Esophagus squamous epithelium (tissue), 5 donors: ENCODE measurements around the gene DMRTC2. TPM values are rescaled to one million over a fixed set of nuclear protein-coding genes. Genes with fewer than 3 reads are reported as not detected.

Source experiments
- DNase-seq: peaks from one replicate; lab custom pipeline; 2025; lab: John Stamatoyannopoulos, UW
- H3K27ac ChIP-seq, 4 donors: fragments of 200-600 bp; sonication (generic); one replicate each; pipeline ENCODE4 v1.5.1; 2016 to 2019; ENCODE audit warnings: mild to moderate bottlenecking in 1 of 4
- H3K27me3 ChIP-seq, 4 donors: fragments of 200-600 bp; sonication (generic); 1 replicate in 3 of 4; 2 replicates in 1 of 4; pipeline versions ENCODE4 v1.5.1 to v1.6.0; 2017 to 2021; ENCODE audit warnings: antibody characterized with exemption in 1 of 4
- H3K36me3 ChIP-seq, 3 donors: fragments of 200-600 bp; sonication (generic); one replicate each; pipeline ENCODE4 v1.5.1; 2016 to 2019
- H3K4me1 ChIP-seq, 3 donors: fragments of 200-600 bp; sonication (generic); one replicate each; pipeline ENCODE4 v1.5.1; 2017 to 2019
- H3K4me3 ChIP-seq, 4 donors: fragments of 200-600 bp; sonication (generic); 1 replicate in 3 of 4; 2 replicates in 1 of 4; pipeline ENCODE4 v1.5.1; 2016 to 2019; ENCODE audit warnings: mild to moderate bottlenecking in 2 of 4, moderate library complexity in 1 of 4
- H3K9me3 ChIP-seq, 3 donors: fragments of 200-600 bp; sonication (generic); one replicate each; pipeline ENCODE4 v1.5.1; 2016 to 2019
- POLR2A ChIP-seq, 4 donors: fragments of 450-650 bp; IDR thresholded peaks; one replicate each; pipeline ENCODE4 v1.6.1; 2017; ENCODE audit warnings: antibody characterized with exemption in 4 of 4, mild to moderate bottlenecking in 4 of 4, moderate library complexity in 3 of 4
- WGBS, 2 donors: methylation state at CpG; one replicate each; pipeline ENCODE4 v1.1.5; 2018; 5-methylcytosine and 5-hydroxymethylcytosine counted together
- intact Hi-C: fragments of 100-400 bp; cut with DNase I; formaldehyde crosslinking; loops from one replicate; pipeline ENCODE4 v1.15.0; 2022
- total RNA-seq, 4 donors: library from RNA; depleted of rRNA; stranded (reverse); fragments of >200 nt; gene quantifications; one replicate each; pipeline ENCODE4 v1.1.0, GENCODE V29; 2016
- TF ChIP-seq, protein P1 (sequence below), 6 experiments: fragments of 450-650 bp in 4 of 6; fragments of 200-600 bp in 2 of 6; sonication (generic) in 2 of 6; IDR thresholded peaks; one replicate each; pipeline ENCODE4 v1.5.1; 2016 to 2019; ENCODE audit warnings: antibody characterized with exemption in 6 of 6, mild to moderate bottlenecking in 4 of 6, moderate library complexity in 4 of 6
- donor health status: DM: yes; HTN: yes; CAD: no.

The DMRTC2 gene
- total RNA-seq, 4 donors from 2014 or later = not detected

- Histone ChIP-seq H3K4me1 (peaks cover 18 to 56% (median 25%) of the 10 kb centered on the region in 3 donors), H3K4me3 (peak within 1 kb of the TSS; percentile 59 to 98 (median 91)), H3K9me3 (no peaks in the 10 kb centered on the region), H3K36me3 (peaks cover 0 to 5% (median 0%) of the 10 kb centered on the region in 3 donors), H3K27ac (peak within 1 kb of the TSS; percentile 83 to 95 (median 91)), H3K27me3 (no peaks in the 10 kb centered on the region)
- 2 to 4% methylated on average over 16 to 20 of the region's 80 CpGs for WGBS, 2 donors
- DNase-seq = no peak
- intact Hi-C loops = no loop called here
- TF ChIP-seq, protein P1, sequence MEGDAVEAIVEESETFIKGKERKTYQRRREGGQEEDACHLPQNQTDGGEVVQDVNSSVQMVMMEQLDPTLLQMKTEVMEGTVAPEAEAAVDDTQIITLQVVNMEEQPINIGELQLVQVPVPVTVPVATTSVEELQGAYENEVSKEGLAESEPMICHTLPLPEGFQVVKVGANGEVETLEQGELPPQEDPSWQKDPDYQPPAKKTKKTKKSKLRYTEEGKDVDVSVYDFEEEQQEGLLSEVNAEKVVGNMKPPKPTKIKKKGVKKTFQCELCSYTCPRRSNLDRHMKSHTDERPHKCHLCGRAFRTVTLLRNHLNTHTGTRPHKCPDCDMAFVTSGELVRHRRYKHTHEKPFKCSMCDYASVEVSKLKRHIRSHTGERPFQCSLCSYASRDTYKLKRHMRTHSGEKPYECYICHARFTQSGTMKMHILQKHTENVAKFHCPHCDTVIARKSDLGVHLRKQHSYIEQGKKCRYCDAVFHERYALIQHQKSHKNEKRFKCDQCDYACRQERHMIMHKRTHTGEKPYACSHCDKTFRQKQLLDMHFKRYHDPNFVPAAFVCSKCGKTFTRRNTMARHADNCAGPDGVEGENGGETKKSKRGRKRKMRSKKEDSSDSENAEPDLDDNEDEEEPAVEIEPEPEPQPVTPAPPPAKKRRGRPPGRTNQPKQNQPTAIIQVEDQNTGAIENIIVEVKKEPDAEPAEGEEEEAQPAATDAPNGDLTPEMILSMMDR (IDR thresholded peaks at IDR 0.05) = no peak
- TF ChIP-seq POLR2A (IDR thresholded peaks at IDR 0.05) = peak in 2 of 4 donors; percentile 48 to 72
Observed at GRCh38 chr19:41882568-41883462, 38.0 kb downstream of the DMRTC2 start, which contains the start of gene ARHGEF1. Gene ARHGEF1, plus strand, starts transcription at chr19:41883184. Its CDS starts 4,899 bp downstream, at chr19:41888083.

DNA sequence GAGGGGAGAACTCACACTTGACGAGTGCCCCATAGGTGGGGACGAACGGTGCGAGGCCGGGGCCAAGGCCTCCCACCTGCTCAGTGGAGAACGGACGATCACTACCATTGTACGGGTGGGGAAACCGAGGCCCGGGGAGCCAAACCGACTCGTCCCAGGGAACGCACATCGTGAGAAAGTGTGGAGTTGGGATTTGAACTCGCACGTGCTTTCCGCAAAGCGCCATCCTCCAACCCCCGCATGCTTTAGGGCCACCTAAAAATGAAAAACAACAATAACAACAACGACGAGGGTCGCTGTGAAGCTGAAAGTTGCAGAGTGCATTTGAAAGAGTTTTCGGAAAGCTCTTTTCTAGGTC lies 38.6 kb downstream of the DMRTC2 start:
- no peak for TF ChIP-seq POLR2A (IDR thresholded peaks at IDR 0.05)
- TF ChIP-seq, protein P1 (IDR thresholded peaks at IDR 0.05) = no peak
- WGBS, 2 donors = 1% methylated on average over 15 to 23 of the region's 23 CpGs
- Histone ChIP-seq H3K36me3 (peaks cover 0 to 11% (median 4%) of the 10 kb centered on the region in 3 donors), H3K27ac (peak overlapping the region; percentile 83 to 95 (median 91)), H3K27me3 (no peaks in the 10 kb centered on the region), H3K9me3 (no peaks in the 10 kb centered on the region), H3K4me1 (peaks cover 18 to 56% (median 25%) of the 10 kb centered on the region in 3 donors), H3K4me3 (peak overlapping the region; percentile 59 to 98 (median 91))
- no peak for DNase-seq
- intact Hi-C loops = no loop called here

GRCh38 chr19:41883821-41884733 lies 39.2 kb downstream of the DMRTC2 start:
- 0 to 1% methylated on average over 11 to 31 of the region's 66 CpGs for WGBS, 2 donors
- peaks cover 18 to 56% (median 25%) of the 10 kb centered on the region in 3 donors for H3K4me1 ChIP-seq
- H3K36me3 ChIP-seq = peaks cover 5 to 18% (median 8%) of the 10 kb centered on the region in 3 donors
- H3K4me3 ChIP-seq = peak overlapping the region; percentile 59 to 98 (median 91)
- intact Hi-C loops = no loop called here
- peak overlapping the region; percentile 83 to 95 (median 91) for H3K27ac ChIP-seq
- no peaks in the 10 kb centered on the region for H3K9me3 ChIP-seq
- peak in 2 of 4 donors; percentile 67 to 82 for TF ChIP-seq POLR2A (IDR thresholded peaks at IDR 0.05)
- TF ChIP-seq, protein P1 (IDR thresholded peaks at IDR 0.05) = peak in 2 of 6 experiments; percentile 14 to 34
- peak; percentile 75 for DNase-seq
- H3K27me3 ChIP-seq = no peaks in the 10 kb centered on the region

- Histone ChIP-seq H3K9me3 (no peaks in the 10 kb centered on the region), H3K4me3 (peak overlapping the region in 3 of 4 donors; percentile 22 to 41 (median 27)), H3K27me3 (no peaks in the 10 kb centered on the region), H3K27ac (peak overlapping the region in 3 of 4 donors; percentile 46 to 68 (median 57)), H3K36me3 (peaks cover 17 to 46% (median 21%) of the 10 kb centered on the region in 3 donors), H3K4me1 (peaks cover 18 to 56% (median 25%) of the 10 kb centered on the region in 3 donors)
- DNase-seq = no peak
- TF ChIP-seq, protein P1 (IDR thresholded peaks at IDR 0.05) = no peak
- TF ChIP-seq POLR2A (IDR thresholded peaks at IDR 0.05) = no peak
- WGBS, 2 donors = 37 to 39% methylated on average over 11 to 12 of the region's 13 CpGs
- intact Hi-C loops = no loop called here
Observed at GRCh38 chr19:41886761-41887710, 42.2 kb downstream of the DMRTC2 start.
